CD14-positive monocyte (primary cell): Measurements from ENCODE around the gene DOK5. TPM values are rescaled to one million over a fixed set of nuclear protein-coding genes. Genes with fewer than 3 reads are reported as not detected.

Source experiments
- DNase-seq, 3 donors: peaks; one replicate each; pipeline ENCODE4 v3.0.0-alpha.2; 2011 to 2022
- H2AFZ ChIP-seq: 2 replicates; pipeline ENCODE4 v1.6.0; 2012; ENCODE audit warnings: mild to moderate bottlenecking, low read depth, low read length, inconsistent platforms; ENCODE audit not compliant: insufficient read depth, poor library complexity, severe bottlenecking
- H3K27ac ChIP-seq, 2 donors: 1 replicate in 1 of 2; 2 replicates in 1 of 2; pipeline ENCODE4 v1.5.1; 2012 to 2013; ENCODE audit warnings: low read length in 2 of 2, control low read depth in 1 of 2, inconsistent platforms in 1 of 2, low read depth in 1 of 2, mild to moderate bottlenecking in 1 of 2
- H3K27me3 ChIP-seq, 2 donors: one replicate each; pipeline versions ENCODE4 v1.6.0 to v1.6.1; 2011 to 2013; ENCODE audit warnings: low read length in 2 of 2; ENCODE audit not compliant: control insufficient read depth in 2 of 2, insufficient read depth in 2 of 2
- H3K36me3 ChIP-seq, 2 donors: replicated peaks in 1 of 2; 1 replicate in 1 of 2; 2 replicates in 1 of 2; pipeline versions ENCODE4 v1.5.1 to v1.6.1; 2012 to 2013; ENCODE audit warnings: low read length in 2 of 2, control low read depth in 1 of 2, inconsistent platforms in 1 of 2, mild to moderate bottlenecking in 1 of 2; ENCODE audit not compliant: insufficient read depth in 2 of 2, control insufficient read depth in 1 of 2
- H3K4me1 ChIP-seq, 2 donors: 1 replicate in 1 of 2; 2 replicates in 1 of 2; pipeline versions ENCODE4 v1.5.1 to v1.6.1; 2012 to 2013; ENCODE audit warnings: low read length in 2 of 2, control low read depth in 1 of 2, inconsistent platforms in 1 of 2, mild to moderate bottlenecking in 1 of 2, moderate library complexity in 1 of 2; ENCODE audit not compliant: insufficient read depth in 2 of 2, control insufficient read depth in 1 of 2
- H3K4me2 ChIP-seq: replicated peaks from 2 replicates; pipeline ENCODE3; 2012; ENCODE audit warnings: low read length, moderate library complexity, mild to moderate bottlenecking; ENCODE audit not compliant: poor library complexity, severe bottlenecking; ENCODE audit errors: extremely low read depth
- H3K4me3 ChIP-seq, 3 experiments: fragments of 200-600 bp in 1 of 3; sonication (generic) in 1 of 3; replicated peaks in 1 of 3; 1 replicate in 2 of 3; 2 replicates in 1 of 3; pipeline ENCODE4 v1.5.1; 2011 to 2013; ENCODE audit warnings: low read length in 3 of 3, mild to moderate bottlenecking in 3 of 3, control low read depth in 2 of 3, low read depth in 2 of 3, inconsistent platforms in 1 of 3, moderate library complexity in 1 of 3
- H3K79me2 ChIP-seq: 2 replicates; pipeline ENCODE4 v1.6.0; 2012; ENCODE audit warnings: mild to moderate bottlenecking, control low read depth, inconsistent platforms, low read length, moderate library complexity; ENCODE audit not compliant: insufficient read depth
- H3K9ac ChIP-seq: 2 replicates; pipeline ENCODE4 v1.6.0; 2017; ENCODE audit warnings: low read length, mild to moderate bottlenecking; ENCODE audit not compliant: insufficient read depth, poor library complexity, severe bottlenecking
- H3K9me3 ChIP-seq, 2 donors: replicated peaks in 1 of 2; 1 replicate in 1 of 2; 2 replicates in 1 of 2; pipeline versions ENCODE4 v1.5.1 to v1.6.1; 2012 to 2013; ENCODE audit warnings: low read length in 2 of 2, control low read depth in 1 of 2; ENCODE audit not compliant: control insufficient read depth in 1 of 2, insufficient read depth in 1 of 2
- H4K20me1 ChIP-seq: 2 replicates; pipeline ENCODE4 v1.6.0; 2012; ENCODE audit warnings: mild to moderate bottlenecking, low read length, control low read depth, moderate library complexity; ENCODE audit not compliant: insufficient read depth
- H3K27ac Mint-ChIP-seq, 7 donors: one replicate each; pipeline ENCODE4 v1.8.0; 2020; ENCODE audit warnings: mild to moderate bottlenecking in 7 of 7, mixed read lengths in 7 of 7, moderate library complexity in 6 of 7, inconsistent platforms in 2 of 7
- H3K27me3 Mint-ChIP-seq, 3 donors: one replicate each; pipeline ENCODE4 v1.8.0; 2021 to 2022; ENCODE audit warnings: low read depth in 3 of 3, mild to moderate bottlenecking in 3 of 3, mixed read lengths in 3 of 3, moderate library complexity in 3 of 3, inconsistent platforms in 1 of 3
- H3K36me3 Mint-ChIP-seq, 2 donors: one replicate each; pipeline ENCODE4 v1.8.0; 2020; ENCODE audit warnings: mixed read lengths in 2 of 2, inconsistent platforms in 1 of 2, mild to moderate bottlenecking in 1 of 2
- H3K4me1 Mint-ChIP-seq: one replicate; pipeline ENCODE4 v1.8.0; 2020; ENCODE audit warnings: mild to moderate bottlenecking, mixed read lengths
- H3K4me3 Mint-ChIP-seq, 2 donors: one replicate each; pipeline ENCODE4 v1.8.0; 2020; ENCODE audit warnings: mild to moderate bottlenecking in 2 of 2, mixed read lengths in 2 of 2, moderate library complexity in 1 of 2
- H3K9me3 Mint-ChIP-seq, 7 donors: one replicate each; pipeline ENCODE4 v1.8.0; 2020 to 2022; ENCODE audit warnings: mixed read lengths in 7 of 7, mild to moderate bottlenecking in 6 of 7, moderate library complexity in 6 of 7, inconsistent platforms in 2 of 7
- WGBS: methylation state at CpG from one replicate; pipeline ENCODE4 v1.1.5; 2013; ENCODE audit warnings: missing lambda C conversion rate; ENCODE audit not compliant: insufficient coverage; 5-methylcytosine and 5-hydroxymethylcytosine counted together
- intact Hi-C, 2 donors: fragments of 100-400 bp; cut with micrococcal nuclease; formaldehyde crosslinking; loops; one replicate each; pipeline versions ENCODE4 v1.15.0 to v1.15.1; 2023
- polyA plus RNA-seq, 3 donors: library from polyadenylated mRNA; depleted of rRNA in 1 of 3; unstranded in 2 of 3; stranded (reverse) in 1 of 3; fragments of 300-500 nt in 2 of 3; fragments of >200 nt in 1 of 3; fragmentation: Illumina TruSeq in 2 of 3; gene quantifications; 1 replicate in 2 of 3; 2 replicates in 1 of 3; pipeline ENCODE4 v1.2.3, GENCODE V29; 2012 to 2021
- TF ChIP-seq, protein P1 (sequence below): fragments of 200-600 bp; IDR thresholded peaks from one replicate; pipeline ENCODE4 v1.8.0; 2022; ENCODE audit warnings: antibody characterized with exemption, mild to moderate bottlenecking

Gene DOK5
- polyA plus RNA-seq, 3 donors, result not detected

DNA sequence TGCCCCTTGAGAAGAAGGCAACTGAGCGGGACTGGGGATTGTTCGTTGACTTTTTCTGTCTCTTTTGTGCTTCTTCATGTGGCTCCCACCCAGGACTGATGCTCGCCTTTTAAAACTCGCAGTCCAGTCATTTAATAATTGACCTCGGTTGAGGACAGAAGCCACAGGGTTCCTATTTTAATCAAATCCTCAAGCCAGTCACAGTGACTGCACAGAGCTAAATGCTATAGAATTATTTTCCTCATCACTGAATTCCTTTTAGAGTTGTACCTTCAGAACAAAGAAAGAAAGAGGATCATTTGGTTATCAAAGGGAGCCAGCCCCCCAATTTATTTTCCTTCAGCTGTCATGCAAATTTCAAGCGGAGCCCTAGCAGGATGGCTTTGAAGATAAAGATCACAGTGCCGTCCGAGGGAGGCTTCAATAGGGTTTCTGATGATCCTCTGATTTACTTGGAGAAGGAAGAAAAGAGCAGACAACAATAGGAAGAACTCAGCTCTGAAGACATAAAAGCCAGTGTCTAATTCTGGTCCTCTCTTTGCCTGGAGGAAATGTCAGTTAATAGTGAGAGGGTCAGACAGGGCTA is 186.6 kb downstream of the DOK5 start:
- TF ChIP-seq, protein P1, sequence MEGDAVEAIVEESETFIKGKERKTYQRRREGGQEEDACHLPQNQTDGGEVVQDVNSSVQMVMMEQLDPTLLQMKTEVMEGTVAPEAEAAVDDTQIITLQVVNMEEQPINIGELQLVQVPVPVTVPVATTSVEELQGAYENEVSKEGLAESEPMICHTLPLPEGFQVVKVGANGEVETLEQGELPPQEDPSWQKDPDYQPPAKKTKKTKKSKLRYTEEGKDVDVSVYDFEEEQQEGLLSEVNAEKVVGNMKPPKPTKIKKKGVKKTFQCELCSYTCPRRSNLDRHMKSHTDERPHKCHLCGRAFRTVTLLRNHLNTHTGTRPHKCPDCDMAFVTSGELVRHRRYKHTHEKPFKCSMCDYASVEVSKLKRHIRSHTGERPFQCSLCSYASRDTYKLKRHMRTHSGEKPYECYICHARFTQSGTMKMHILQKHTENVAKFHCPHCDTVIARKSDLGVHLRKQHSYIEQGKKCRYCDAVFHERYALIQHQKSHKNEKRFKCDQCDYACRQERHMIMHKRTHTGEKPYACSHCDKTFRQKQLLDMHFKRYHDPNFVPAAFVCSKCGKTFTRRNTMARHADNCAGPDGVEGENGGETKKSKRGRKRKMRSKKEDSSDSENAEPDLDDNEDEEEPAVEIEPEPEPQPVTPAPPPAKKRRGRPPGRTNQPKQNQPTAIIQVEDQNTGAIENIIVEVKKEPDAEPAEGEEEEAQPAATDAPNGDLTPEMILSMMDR, result no peak
- H3K4me1 Mint-ChIP-seq, result no peaks in the 10 kb centered on the region
- H3K36me3 ChIP-seq, result no peaks in the 10 kb centered on the region
- no peak overlapping the region for H2AFZ ChIP-seq
- no peak overlapping the region for H3K4me3 ChIP-seq
- 87% methylated on average over 5 of the region's 8 CpGs for WGBS
- no peaks in the 10 kb centered on the region for H3K27me3 ChIP-seq
- H3K36me3 Mint-ChIP-seq, result no peaks in the 10 kb centered on the region
- no peaks in the 10 kb centered on the region for H3K9me3 ChIP-seq
- H3K4me2 ChIP-seq, result no peak overlapping the region
- no peak overlapping the region for H3K27ac ChIP-seq
- no peak overlapping the region for H3K27ac Mint-ChIP-seq
- H4K20me1 ChIP-seq, result no peaks in the 10 kb centered on the region
- H3K27me3 Mint-ChIP-seq, result peaks cover 0 to 5% (median 1%) of the 10 kb centered on the region in 3 donors
- H3K4me1 ChIP-seq, result no peaks in the 10 kb centered on the region
- H3K9ac ChIP-seq, result no peak overlapping the region
- H3K4me3 Mint-ChIP-seq, result no peak overlapping the region
- intact Hi-C loops, result no loop called here
- DNase-seq, result no peak
- no peaks in the 10 kb centered on the region for H3K9me3 Mint-ChIP-seq
- H3K79me2 ChIP-seq, result no peaks in the 10 kb centered on the region

DNA sequence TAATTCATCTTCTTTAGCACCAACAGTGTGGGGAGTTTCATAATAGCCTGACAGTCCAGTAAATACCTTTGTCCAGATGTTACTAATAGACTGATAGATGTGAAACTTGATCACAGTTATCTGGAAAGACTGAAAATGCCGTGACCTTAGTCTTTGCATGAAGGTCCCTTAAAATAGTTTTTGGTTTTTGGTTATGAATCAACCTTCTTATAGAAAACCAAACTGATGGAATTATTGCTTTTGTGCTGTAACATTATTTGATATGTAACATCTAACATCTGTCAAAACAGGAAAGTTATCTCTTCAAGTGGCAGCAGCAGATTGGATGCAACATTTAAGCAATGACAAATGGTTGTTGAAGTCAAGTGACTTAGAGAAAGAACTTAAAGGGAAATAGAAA is 190.4 kb downstream of the DOK5 start:
- no peaks in the 10 kb centered on the region for H3K79me2 ChIP-seq
- H3K27me3 Mint-ChIP-seq, result peaks cover 0 to 14% (median 11%) of the 10 kb centered on the region in 3 donors
- intact Hi-C loops, result no loop called here

More for the DNA sequence above, 190.4 kb downstream of the DOK5 start:
- Histone ChIP-seq H3K9me3 (no peaks in the 10 kb centered on the region), H3K27ac (no peak overlapping the region), H4K20me1 (no peaks in the 10 kb centered on the region), H3K36me3 (no peaks in the 10 kb centered on the region), H3K27me3 (peaks cover 0 to 3% of the 10 kb centered on the region in 2 donors), H2AFZ (no peak overlapping the region), H3K9ac (no peak overlapping the region), H3K4me3 (no peak overlapping the region), H3K4me2 (no peak overlapping the region), H3K4me1 (no peaks in the 10 kb centered on the region)
- no peak overlapping the region for H3K27ac Mint-ChIP-seq
- no peaks in the 10 kb centered on the region for H3K9me3 Mint-ChIP-seq
- peaks cover 1% of the 10 kb centered on the region for H3K4me1 Mint-ChIP-seq
- H3K36me3 Mint-ChIP-seq, result no peaks in the 10 kb centered on the region
- TF ChIP-seq, protein P1, result no peak
- no CpG with 5 or more reads among the region's 1 CpG for WGBS
- H3K4me3 Mint-ChIP-seq, result no peak overlapping the region
- no peak for DNase-seq
